Type B pancreatic cell (in vitro differentiated cells): ENCODE measurements around the gene BRSK1. TPM values are rescaled to one million over a fixed set of nuclear protein-coding genes. Genes with fewer than 3 reads are reported as not detected.

ENCODE experiments used
- DNase-seq: peaks from one replicate; pipeline ENCODE4 v3.0.0; 2021; ENCODE audit warnings: mixed read lengths; ENCODE audit not compliant: unreplicated experiment; ENCODE audit errors: extremely low spot score
- H3K27ac Mint-ChIP-seq: 2 replicates; pipeline ENCODE4 v1.8.0; 2021; ENCODE audit warnings: mild to moderate bottlenecking, mixed read lengths
- H3K27me3 Mint-ChIP-seq: 2 replicates; pipeline ENCODE4 v1.8.0; 2021; ENCODE audit warnings: mixed read lengths
- H3K36me3 Mint-ChIP-seq: 2 replicates; pipeline ENCODE4 v1.8.0; 2021; ENCODE audit warnings: mixed read lengths
- H3K4me1 Mint-ChIP-seq: one replicate; pipeline ENCODE4 v1.8.0; 2021; ENCODE audit warnings: mixed read lengths; ENCODE audit not compliant: unreplicated experiment
- H3K4me3 Mint-ChIP-seq: 2 replicates; pipeline ENCODE4 v1.8.0; 2021; ENCODE audit warnings: mild to moderate bottlenecking, mixed read lengths
- H3K9me3 Mint-ChIP-seq: 2 replicates; pipeline ENCODE4 v1.8.0; 2021; ENCODE audit warnings: mixed read lengths
- long read RNA-seq: library from polyadenylated mRNA; unstranded; transcript quantifications from one replicate; pipeline ENCODE4 v2.0.0, GENCODE V29; 2020
- total RNA-seq: library from RNA; stranded (reverse); gene quantifications from 2 replicates; pipeline ENCODE4 v1.2.1, GENCODE V29; 2021; ENCODE audit warnings: low replicate concordance
- TF ChIP-seq, protein P1 (sequence below): fragments of 200-600 bp; sonication (generic); conservative IDR thresholded peaks from 2 replicates; pipeline ENCODE4 v1.5.0; 2021; ENCODE audit warnings: antibody characterized with exemption, mild to moderate bottlenecking

Gene BRSK1
- 9.8 and 32.3 TPM in 2 replicates for total RNA-seq
- long read RNA-seq, result 0 reads

GRCh38 chr19:55283548-55284377 lies at the start of gene BRSK1:
Gene BRSK1, plus strand, starts transcription at chr19:55283997. Its CDS starts 446 bp downstream, at chr19:55284443.
- H3K36me3 Mint-ChIP-seq, result peaks cover 4% of the 10 kb centered on the region
- H3K27me3 Mint-ChIP-seq, result no peaks in the 10 kb centered on the region
- H3K4me1 Mint-ChIP-seq, result peaks cover 18% of the 10 kb centered on the region
- no peak for DNase-seq
- H3K4me3 Mint-ChIP-seq, result peak within 1 kb of the TSS; percentile 83
- TF ChIP-seq, protein P1, sequence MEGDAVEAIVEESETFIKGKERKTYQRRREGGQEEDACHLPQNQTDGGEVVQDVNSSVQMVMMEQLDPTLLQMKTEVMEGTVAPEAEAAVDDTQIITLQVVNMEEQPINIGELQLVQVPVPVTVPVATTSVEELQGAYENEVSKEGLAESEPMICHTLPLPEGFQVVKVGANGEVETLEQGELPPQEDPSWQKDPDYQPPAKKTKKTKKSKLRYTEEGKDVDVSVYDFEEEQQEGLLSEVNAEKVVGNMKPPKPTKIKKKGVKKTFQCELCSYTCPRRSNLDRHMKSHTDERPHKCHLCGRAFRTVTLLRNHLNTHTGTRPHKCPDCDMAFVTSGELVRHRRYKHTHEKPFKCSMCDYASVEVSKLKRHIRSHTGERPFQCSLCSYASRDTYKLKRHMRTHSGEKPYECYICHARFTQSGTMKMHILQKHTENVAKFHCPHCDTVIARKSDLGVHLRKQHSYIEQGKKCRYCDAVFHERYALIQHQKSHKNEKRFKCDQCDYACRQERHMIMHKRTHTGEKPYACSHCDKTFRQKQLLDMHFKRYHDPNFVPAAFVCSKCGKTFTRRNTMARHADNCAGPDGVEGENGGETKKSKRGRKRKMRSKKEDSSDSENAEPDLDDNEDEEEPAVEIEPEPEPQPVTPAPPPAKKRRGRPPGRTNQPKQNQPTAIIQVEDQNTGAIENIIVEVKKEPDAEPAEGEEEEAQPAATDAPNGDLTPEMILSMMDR, result no peak
- H3K27ac Mint-ChIP-seq, result peak within 1 kb of the TSS; percentile 54
- H3K9me3 Mint-ChIP-seq, result no peaks in the 10 kb centered on the region

GRCh38 chr19:55238030-55238429 lies 45.8 kb upstream of the BRSK1 start:
- TF ChIP-seq, protein P1, result no peak
- no peak for DNase-seq
- no peak overlapping the region for H3K27ac Mint-ChIP-seq
- H3K9me3 Mint-ChIP-seq, result no peaks in the 10 kb centered on the region
- H3K36me3 Mint-ChIP-seq, result peaks cover 28% of the 10 kb centered on the region
- no peaks in the 10 kb centered on the region for H3K4me1 Mint-ChIP-seq
- no peak overlapping the region for H3K4me3 Mint-ChIP-seq
- no peaks in the 10 kb centered on the region for H3K27me3 Mint-ChIP-seq

DNA sequence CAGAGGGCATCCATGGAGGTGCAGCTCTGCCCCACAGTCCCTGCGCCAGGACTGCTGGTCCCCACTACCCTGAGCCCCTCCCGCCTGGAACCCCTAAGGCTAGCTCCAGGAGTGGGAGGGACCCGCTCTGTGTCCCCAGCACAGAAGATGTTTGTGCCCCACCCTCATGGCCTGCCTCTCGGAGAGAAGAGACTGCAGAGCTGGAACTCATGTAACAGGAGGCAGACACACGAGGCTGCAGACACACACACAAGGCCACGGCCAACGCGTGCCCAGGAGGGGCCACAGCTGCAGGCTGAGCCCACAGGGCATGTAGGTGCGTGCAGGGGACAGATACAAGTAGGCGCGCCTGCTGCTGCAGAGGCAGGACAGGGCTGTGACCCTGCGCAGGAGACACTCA lies 44.8 kb upstream of the BRSK1 start:
- Mint-ChIP-seq H3K27ac (no peak overlapping the region), H3K36me3 (peaks cover 26% of the 10 kb centered on the region)

DNA sequence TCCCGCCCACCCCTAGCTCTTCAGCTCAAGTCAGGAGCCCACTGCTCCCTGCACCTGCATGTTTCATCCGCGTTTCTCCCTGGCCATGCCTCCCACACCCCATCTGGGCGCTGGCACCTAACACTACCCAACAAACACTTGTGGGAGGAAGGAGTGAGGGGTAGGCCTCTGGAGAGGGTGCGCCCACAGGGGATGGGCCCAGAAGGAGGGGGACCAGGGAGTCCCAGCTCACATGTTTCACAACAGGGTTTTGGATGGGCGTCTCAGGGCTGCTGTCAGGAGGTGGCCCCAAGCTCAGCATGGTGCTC lies 43.1 kb upstream of the BRSK1 start:
- TF ChIP-seq, protein P1, result no peak
- peaks cover 16% of the 10 kb centered on the region for H3K36me3 Mint-ChIP-seq
- no peak overlapping the region for H3K4me3 Mint-ChIP-seq
- no peak overlapping the region for H3K27ac Mint-ChIP-seq
- H3K4me1 Mint-ChIP-seq, result no peaks in the 10 kb centered on the region
- no peaks in the 10 kb centered on the region for H3K9me3 Mint-ChIP-seq
- no peaks in the 10 kb centered on the region for H3K27me3 Mint-ChIP-seq
- no peak for DNase-seq

More for the DNA sequence above, 44.8 kb upstream of the BRSK1 start:
- Mint-ChIP-seq H3K27me3 (no peaks in the 10 kb centered on the region), H3K4me1 (no peaks in the 10 kb centered on the region), H3K9me3 (no peaks in the 10 kb centered on the region), H3K4me3 (no peak overlapping the region)
- TF ChIP-seq, protein P1, result no peak
- no peak for DNase-seq

- Mint-ChIP-seq H3K36me3 (peaks cover 13% of the 10 kb centered on the region), H3K4me3 (no peak overlapping the region), H3K4me1 (no peaks in the 10 kb centered on the region), H3K27ac (no peak overlapping the region), H3K27me3 (no peaks in the 10 kb centered on the region), H3K9me3 (no peaks in the 10 kb centered on the region)
- DNase-seq, result no peak
- TF ChIP-seq, protein P1, result no peak
These were observed 42.5 kb upstream of the BRSK1 start for GRCh38 chr19:55241143-55241934.
